ENCODE results near the gene BDKRB2.

Gene BDKRB2

DNA sequence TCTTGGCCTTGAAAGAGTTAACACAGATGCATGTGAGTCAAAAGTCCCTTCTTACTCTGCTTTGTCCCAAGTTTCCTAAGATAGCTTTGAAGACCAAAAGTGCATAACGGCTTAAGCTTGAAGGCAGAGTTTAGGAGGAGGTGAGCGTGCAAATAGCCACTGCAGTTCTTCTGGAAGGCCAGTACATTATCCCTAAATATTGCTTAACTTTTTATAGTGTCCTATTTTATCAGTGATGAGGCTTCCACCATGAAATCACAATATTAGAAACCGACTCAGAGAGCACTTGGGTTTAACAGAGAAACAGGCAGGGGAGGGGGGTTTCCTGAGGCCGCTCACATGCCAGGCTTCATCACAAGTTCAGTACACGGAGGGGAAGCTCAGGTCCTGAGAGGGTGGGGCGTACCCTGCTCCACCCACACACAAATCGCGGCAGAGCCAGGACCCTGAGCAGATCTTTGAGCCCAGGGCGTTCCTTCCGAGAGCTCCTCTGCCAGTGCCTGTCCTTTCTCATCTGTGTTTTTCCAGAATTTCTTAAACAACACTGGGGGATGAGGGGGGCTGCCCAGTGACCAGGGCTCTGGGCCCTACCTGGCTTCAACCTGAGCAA lies 26.8 kb upstream of the BDKRB2 start:
- no peak for ATAC-seq
- TF ChIP-seq, protein P1, sequence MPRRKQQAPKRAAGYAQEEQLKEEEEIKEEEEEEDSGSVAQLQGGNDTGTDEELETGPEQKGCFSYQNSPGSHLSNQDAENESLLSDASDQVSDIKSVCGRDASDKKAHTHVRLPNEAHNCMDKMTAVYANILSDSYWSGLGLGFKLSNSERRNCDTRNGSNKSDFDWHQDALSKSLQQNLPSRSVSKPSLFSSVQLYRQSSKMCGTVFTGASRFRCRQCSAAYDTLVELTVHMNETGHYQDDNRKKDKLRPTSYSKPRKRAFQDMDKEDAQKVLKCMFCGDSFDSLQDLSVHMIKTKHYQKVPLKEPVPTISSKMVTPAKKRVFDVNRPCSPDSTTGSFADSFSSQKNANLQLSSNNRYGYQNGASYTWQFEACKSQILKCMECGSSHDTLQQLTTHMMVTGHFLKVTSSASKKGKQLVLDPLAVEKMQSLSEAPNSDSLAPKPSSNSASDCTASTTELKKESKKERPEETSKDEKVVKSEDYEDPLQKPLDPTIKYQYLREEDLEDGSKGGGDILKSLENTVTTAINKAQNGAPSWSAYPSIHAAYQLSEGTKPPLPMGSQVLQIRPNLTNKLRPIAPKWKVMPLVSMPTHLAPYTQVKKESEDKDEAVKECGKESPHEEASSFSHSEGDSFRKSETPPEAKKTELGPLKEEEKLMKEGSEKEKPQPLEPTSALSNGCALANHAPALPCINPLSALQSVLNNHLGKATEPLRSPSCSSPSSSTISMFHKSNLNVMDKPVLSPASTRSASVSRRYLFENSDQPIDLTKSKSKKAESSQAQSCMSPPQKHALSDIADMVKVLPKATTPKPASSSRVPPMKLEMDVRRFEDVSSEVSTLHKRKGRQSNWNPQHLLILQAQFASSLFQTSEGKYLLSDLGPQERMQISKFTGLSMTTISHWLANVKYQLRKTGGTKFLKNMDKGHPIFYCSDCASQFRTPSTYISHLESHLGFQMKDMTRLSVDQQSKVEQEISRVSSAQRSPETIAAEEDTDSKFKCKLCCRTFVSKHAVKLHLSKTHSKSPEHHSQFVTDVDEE (CRISPR knock-in tag; IDR thresholded peaks at IDR 0.05): no peak
- no peak for TF ChIP-seq ZFP3 (CRISPR knock-in tag; IDR thresholded peaks at IDR 0.05)
- TF ChIP-seq ZC3H10 (CRISPR knock-in tag; IDR thresholded peaks at IDR 0.05): no peak
- TF ChIP-seq GLIS3 (CRISPR knock-in tag; IDR thresholded peaks at IDR 0.05): no peak
- no peak for TF ChIP-seq ZFP30 (CRISPR knock-in tag; IDR thresholded peaks at IDR 0.05)
- no peak for TF ChIP-seq ISL1 (CRISPR knock-in tag; IDR thresholded peaks at IDR 0.05)
- TF ChIP-seq, protein P2, sequence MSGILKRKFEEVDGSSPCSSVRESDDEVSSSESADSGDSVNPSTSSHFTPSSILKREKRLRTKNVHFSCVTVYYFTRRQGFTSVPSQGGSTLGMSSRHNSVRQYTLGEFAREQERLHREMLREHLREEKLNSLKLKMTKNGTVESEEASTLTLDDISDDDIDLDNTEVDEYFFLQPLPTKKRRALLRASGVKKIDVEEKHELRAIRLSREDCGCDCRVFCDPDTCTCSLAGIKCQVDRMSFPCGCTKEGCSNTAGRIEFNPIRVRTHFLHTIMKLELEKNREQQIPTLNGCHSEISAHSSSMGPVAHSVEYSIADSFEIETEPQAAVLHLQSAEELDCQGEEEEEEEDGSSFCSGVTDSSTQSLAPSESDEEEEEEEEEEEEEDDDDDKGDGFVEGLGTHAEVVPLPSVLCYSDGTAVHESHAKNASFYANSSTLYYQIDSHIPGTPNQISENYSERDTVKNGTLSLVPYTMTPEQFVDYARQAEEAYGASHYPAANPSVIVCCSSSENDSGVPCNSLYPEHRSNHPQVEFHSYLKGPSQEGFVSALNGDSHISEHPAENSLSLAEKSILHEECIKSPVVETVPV (CRISPR knock-in tag; IDR thresholded peaks at IDR 0.05): no peak
- TF ChIP-seq BACH2 (CRISPR knock-in tag; IDR thresholded peaks at IDR 0.05; ENCODE audit: borderline replicate concordance): no peak
- no peak for TF ChIP-seq TOX (CRISPR knock-in tag; IDR thresholded peaks at IDR 0.05; ENCODE audit: borderline replicate concordance)
- TF ChIP-seq SNAI2 (CRISPR knock-in tag; IDR thresholded peaks at IDR 0.05): no peak

DNA sequence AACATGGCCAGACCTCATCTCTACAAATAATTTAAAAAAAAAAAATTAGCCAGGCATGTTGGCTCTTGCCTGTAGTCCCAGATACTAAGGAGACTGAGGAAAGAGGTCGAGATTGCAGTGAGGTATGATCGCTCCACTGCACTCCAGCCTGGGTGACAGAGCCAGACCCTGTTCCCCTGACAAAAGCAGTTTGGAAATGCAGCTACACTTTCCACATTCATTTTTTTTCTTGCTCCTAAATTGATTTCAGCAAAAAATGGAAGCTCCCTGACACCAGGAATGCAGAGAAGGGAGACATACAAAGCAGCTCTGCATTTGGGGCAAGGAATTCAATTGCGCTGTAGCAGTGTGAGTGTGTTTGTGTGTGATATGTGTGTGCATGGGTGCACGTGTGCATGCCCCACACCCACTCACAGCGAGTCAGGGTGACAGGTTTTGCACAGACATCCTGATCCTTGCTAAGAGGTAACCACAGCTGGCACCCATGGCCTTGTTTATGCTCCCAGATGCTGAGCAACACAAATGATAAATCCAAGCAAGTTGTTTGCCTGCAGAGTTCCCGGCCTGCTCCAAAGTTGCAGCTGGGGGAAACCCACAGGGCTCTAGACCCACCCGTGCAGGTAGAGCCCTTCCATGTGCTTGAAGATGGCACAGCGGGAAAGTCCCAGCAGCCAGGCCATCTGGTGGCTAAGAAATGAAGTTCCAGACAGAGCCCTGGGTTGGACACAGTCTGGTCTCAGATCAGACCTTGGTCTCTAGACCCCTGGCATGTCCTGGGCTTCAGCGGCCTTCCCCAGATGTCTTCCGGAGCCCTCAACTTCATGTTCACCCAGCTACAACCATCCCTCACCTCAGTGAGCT lies 25.9 kb upstream of the BDKRB2 start:
- TF ChIP-seq SNAI2 (CRISPR knock-in tag; IDR thresholded peaks at IDR 0.05) (no peak), ESRRG (CRISPR knock-in tag; IDR thresholded peaks at IDR 0.05) (no peak), ZC3H10 (CRISPR knock-in tag; IDR thresholded peaks at IDR 0.05) (no peak), ZFP30 (CRISPR knock-in tag; IDR thresholded peaks at IDR 0.05) (no peak), TCF4 (CRISPR knock-in tag; IDR thresholded peaks at IDR 0.05; ENCODE audit: borderline replicate concordance) (no peak), ZNF8 (CRISPR knock-in tag; IDR thresholded peaks at IDR 0.05) (no peak), ARNTL (CRISPR knock-in tag; IDR thresholded peaks at IDR 0.05; ENCODE audit: borderline replicate concordance, low read depth) (no peak), GLIS3 (CRISPR knock-in tag; IDR thresholded peaks at IDR 0.05) (no peak), ZNF565 (CRISPR knock-in tag; conservative IDR thresholded peaks at IDR 0.05; ENCODE audit: low read depth) (no peak), ISL1 (CRISPR knock-in tag; IDR thresholded peaks at IDR 0.05) (no peak), PPARA (CRISPR knock-in tag; IDR thresholded peaks at IDR 0.05; ENCODE audit: borderline replicate concordance) (no peak), RARB (CRISPR knock-in tag; IDR thresholded peaks at IDR 0.05) (no peak), ZNF70 (CRISPR knock-in tag; IDR thresholded peaks at IDR 0.05) (no peak), CSDC2 (CRISPR knock-in tag; IDR thresholded peaks at IDR 0.05) (no peak), TOX (CRISPR knock-in tag; IDR thresholded peaks at IDR 0.05; ENCODE audit: borderline replicate concordance) (no peak)
- TF ChIP-seq, protein P3, sequence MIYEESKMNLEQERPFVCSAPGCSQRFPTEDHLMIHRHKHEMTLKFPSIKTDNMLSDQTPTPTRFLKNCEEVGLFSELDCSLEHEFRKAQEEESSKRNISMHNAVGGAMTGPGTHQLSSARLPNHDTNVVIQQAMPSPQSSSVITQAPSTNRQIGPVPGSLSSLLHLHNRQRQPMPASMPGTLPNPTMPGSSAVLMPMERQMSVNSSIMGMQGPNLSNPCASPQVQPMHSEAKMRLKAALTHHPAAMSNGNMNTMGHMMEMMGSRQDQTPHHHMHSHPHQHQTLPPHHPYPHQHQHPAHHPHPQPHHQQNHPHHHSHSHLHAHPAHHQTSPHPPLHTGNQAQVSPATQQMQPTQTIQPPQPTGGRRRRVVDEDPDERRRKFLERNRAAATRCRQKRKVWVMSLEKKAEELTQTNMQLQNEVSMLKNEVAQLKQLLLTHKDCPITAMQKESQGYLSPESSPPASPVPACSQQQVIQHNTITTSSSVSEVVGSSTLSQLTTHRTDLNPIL (CRISPR knock-in tag; IDR thresholded peaks at IDR 0.05; ENCODE audit: low read depth): no peak
- TF ChIP-seq, protein P4, sequence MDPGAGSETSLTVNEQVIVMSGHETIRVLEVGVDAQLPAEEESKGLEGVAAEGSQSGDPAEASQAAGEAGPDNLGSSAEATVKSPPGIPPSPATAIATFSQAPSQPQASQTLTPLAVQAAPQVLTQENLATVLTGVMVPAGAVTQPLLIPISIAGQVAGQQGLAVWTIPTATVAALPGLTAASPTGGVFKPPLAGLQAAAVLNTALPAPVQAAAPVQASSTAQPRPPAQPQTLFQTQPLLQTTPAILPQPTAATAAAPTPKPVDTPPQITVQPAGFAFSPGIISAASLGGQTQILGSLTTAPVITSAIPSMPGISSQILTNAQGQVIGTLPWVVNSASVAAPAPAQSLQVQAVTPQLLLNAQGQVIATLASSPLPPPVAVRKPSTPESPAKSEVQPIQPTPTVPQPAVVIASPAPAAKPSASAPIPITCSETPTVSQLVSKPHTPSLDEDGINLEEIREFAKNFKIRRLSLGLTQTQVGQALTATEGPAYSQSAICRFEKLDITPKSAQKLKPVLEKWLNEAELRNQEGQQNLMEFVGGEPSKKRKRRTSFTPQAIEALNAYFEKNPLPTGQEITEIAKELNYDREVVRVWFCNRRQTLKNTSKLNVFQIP (CRISPR knock-in tag; IDR thresholded peaks at IDR 0.05; ENCODE audit: borderline replicate concordance, low read depth): no peak
- TF ChIP-seq, protein P2 (CRISPR knock-in tag; IDR thresholded peaks at IDR 0.05): no peak

More for the DNA sequence above, 25.9 kb upstream of the BDKRB2 start:
- ATAC-seq: peak; percentile 35; the same call in 2 of the 3 replicates

Measured in SK-N-SH treated with all-trans-retinoic acid at 6 μM for 48 hours (cell line).